Prostate gland (tissue), 2 donors: ENCODE data around the gene ZNF804A. TPM values are rescaled to one million over a fixed set of nuclear protein-coding genes. Genes with fewer than 3 reads are reported as not detected.
"Not testable (repeated sequence)": the region's sequence is repeated elsewhere in the genome, so short reads cannot be mapped to it uniquely, and the experiment has no call there.

Experiments
- DNase-seq: peaks from one replicate; pipeline ENCODE4 v3.0.0-alpha.2; 2019; ENCODE audit warnings: low spot score
- H3K27ac ChIP-seq, 2 donors: fragments of 200-600 bp; sonication (generic); 2 replicates each; pipeline ENCODE4 v1.5.1; 2017 to 2019
- H3K27me3 ChIP-seq: fragments of 200-600 bp; sonication (generic); replicated peaks from 2 replicates; pipeline ENCODE4 v1.5.1; 2019; ENCODE audit not compliant: insufficient read depth
- H3K36me3 ChIP-seq, 2 donors: fragments of 200-600 bp; sonication (generic); 1 replicate in 1 of 2; 2 replicates in 1 of 2; pipeline versions ENCODE4 v1.5.1 to v1.8.1; 2017 to 2019
- H3K4me1 ChIP-seq: fragments of 200-600 bp; sonication (generic); replicated peaks from 2 replicates; pipeline ENCODE4 v1.5.1; 2019
- H3K4me3 ChIP-seq, 2 donors: fragments of 200-600 bp; sonication (generic); 2 replicates each; pipeline ENCODE4 v1.5.1; 2017 to 2019
- H3K9me3 ChIP-seq: fragments of 200-600 bp; sonication (generic); 2 replicates; pipeline ENCODE4 v1.5.1; 2017
- POLR2A ChIP-seq: fragments of 450-650 bp; IDR thresholded peaks from one replicate; pipeline ENCODE4 v1.6.1; 2016; ENCODE audit warnings: antibody characterized with exemption, mild to moderate bottlenecking
- POLR2AphosphoS5 ChIP-seq: sonication (generic); formaldehyde crosslinking; IDR thresholded peaks from one replicate; pipeline ENCODE4 v1.6.1; 2017; ENCODE audit warnings: antibody characterized with exemption
- WGBS: methylation state at CpG from one replicate; pipeline ENCODE4 v1.1.5; 2018; 5-methylcytosine and 5-hydroxymethylcytosine counted together
- intact Hi-C: fragments of 100-400 bp; cut with DNase I; formaldehyde crosslinking; loops from one replicate; pipeline ENCODE4 v1.14.2; 2022
- total RNA-seq, 2 donors: library from RNA; depleted of rRNA; stranded (reverse); fragments of >200 nt; gene quantifications; one replicate each; pipeline ENCODE4 v1.1.0, GENCODE V29; 2016
- TF ChIP-seq, protein P1 (sequence below), 4 experiments: fragments of 200-600 bp in 2 of 4; fragments of 450-650 bp in 2 of 4; sonication (generic) in 2 of 4; IDR thresholded peaks; 1 replicate in 3 of 4; 2 replicates in 1 of 4; pipeline ENCODE4 v1.5.1; 2016 to 2019; ENCODE audit warnings: antibody characterized with exemption in 4 of 4, mild to moderate bottlenecking in 2 of 4, moderate library complexity in 2 of 4

Gene ZNF804A
- total RNA-seq, 2 donors from 2014 or later = 0.41 to 0.80 TPM

- no peak overlapping the region for H3K4me3 ChIP-seq
- TF ChIP-seq POLR2A (no peak), POLR2AphosphoS5 (no peak)
- TF ChIP-seq, protein P1, sequence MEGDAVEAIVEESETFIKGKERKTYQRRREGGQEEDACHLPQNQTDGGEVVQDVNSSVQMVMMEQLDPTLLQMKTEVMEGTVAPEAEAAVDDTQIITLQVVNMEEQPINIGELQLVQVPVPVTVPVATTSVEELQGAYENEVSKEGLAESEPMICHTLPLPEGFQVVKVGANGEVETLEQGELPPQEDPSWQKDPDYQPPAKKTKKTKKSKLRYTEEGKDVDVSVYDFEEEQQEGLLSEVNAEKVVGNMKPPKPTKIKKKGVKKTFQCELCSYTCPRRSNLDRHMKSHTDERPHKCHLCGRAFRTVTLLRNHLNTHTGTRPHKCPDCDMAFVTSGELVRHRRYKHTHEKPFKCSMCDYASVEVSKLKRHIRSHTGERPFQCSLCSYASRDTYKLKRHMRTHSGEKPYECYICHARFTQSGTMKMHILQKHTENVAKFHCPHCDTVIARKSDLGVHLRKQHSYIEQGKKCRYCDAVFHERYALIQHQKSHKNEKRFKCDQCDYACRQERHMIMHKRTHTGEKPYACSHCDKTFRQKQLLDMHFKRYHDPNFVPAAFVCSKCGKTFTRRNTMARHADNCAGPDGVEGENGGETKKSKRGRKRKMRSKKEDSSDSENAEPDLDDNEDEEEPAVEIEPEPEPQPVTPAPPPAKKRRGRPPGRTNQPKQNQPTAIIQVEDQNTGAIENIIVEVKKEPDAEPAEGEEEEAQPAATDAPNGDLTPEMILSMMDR (IDR thresholded peaks at IDR 0.05) = no peak
- H3K9me3 ChIP-seq = no peaks in the 10 kb centered on the region
- H3K27ac ChIP-seq = no peak overlapping the region
- 71% methylated on average over 1 of the region's 1 CpG for WGBS
- no peaks in the 10 kb centered on the region for H3K4me1 ChIP-seq
- no peaks in the 10 kb centered on the region for H3K36me3 ChIP-seq
- no peaks in the 10 kb centered on the region for H3K27me3 ChIP-seq
- DNase-seq = no peak
- intact Hi-C loops = no loop called here
Observed at GRCh38 chr2:184879671-184880070, 281.3 kb downstream of the ZNF804A start.

DNA sequence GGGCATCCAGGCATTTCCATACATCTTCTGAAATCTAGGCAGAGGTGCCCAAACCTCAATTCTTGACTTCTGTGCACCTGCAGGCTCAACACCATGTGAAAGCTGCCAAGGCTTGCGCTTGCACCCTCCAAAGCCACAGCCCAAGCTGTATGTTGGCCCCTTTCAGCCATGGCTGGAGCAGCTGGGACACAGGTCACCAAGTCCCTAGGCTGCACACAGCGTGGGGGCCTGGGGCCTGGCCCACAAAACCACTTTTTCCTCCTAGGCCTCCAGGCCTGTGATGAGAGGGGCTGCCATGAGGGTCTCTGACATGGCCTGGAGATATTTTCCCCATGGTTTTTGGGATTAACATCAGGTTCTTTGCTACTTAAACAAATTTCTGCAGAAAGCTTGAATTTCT is 288.3 kb downstream of the ZNF804A start:
- intact Hi-C loops, H3K27me3 ChIP-seq, H3K4me3 ChIP-seq, H3K4me1 ChIP-seq, H3K36me3 ChIP-seq, H3K9me3 ChIP-seq, DNase-seq, H3K27ac ChIP-seq: not testable (repeated sequence)
- WGBS = 89% methylated on average over 2 of the region's 2 CpGs

GRCh38 chr2:184890311-184890710 is 292.0 kb downstream of the ZNF804A start:
- H3K4me1 ChIP-seq = no peaks in the 10 kb centered on the region
- no peak overlapping the region for H3K4me3 ChIP-seq
- H3K9me3 ChIP-seq = no peaks in the 10 kb centered on the region
- no peaks in the 10 kb centered on the region for H3K27me3 ChIP-seq
- H3K36me3 ChIP-seq = no peaks in the 10 kb centered on the region
- DNase-seq = no peak
- intact Hi-C loops = no loop called here
- H3K27ac ChIP-seq = no peak overlapping the region
- TF ChIP-seq, protein P1 (IDR thresholded peaks at IDR 0.05) = no peak
- no peak for TF ChIP-seq POLR2AphosphoS5
- TF ChIP-seq POLR2A = no peak

GRCh38 chr2:184904991-184905390 is 306.7 kb downstream of the ZNF804A start:
- WGBS = 79% methylated on average over 1 of the region's 1 CpG
- H3K9me3 ChIP-seq = no peaks in the 10 kb centered on the region
- no peak overlapping the region for H3K27ac ChIP-seq
- H3K27me3 ChIP-seq = no peaks in the 10 kb centered on the region
- intact Hi-C loops = no loop called here
- no peaks in the 10 kb centered on the region for H3K36me3 ChIP-seq
- TF ChIP-seq POLR2A = no peak
- TF ChIP-seq POLR2AphosphoS5 = no peak
- TF ChIP-seq, protein P1 (IDR thresholded peaks at IDR 0.05) = no peak
- no peak overlapping the region for H3K4me3 ChIP-seq
- DNase-seq = no peak
- no peaks in the 10 kb centered on the region for H3K4me1 ChIP-seq

- Histone ChIP-seq H3K9me3 (no peaks in the 10 kb centered on the region), H3K27me3 (no peaks in the 10 kb centered on the region), H3K4me3 (no peak overlapping the region), H3K27ac (no peak overlapping the region), H3K36me3 (no peaks in the 10 kb centered on the region), H3K4me1 (no peaks in the 10 kb centered on the region)
- DNase-seq = no peak
- intact Hi-C loops = no loop called here
- TF ChIP-seq, protein P1 (IDR thresholded peaks at IDR 0.05) = no peak
- TF ChIP-seq POLR2AphosphoS5 = no peak
- TF ChIP-seq POLR2A = no peak
- 92% methylated on average over 4 of the region's 4 CpGs for WGBS
Observed at GRCh38 chr2:184906160-184906559, 307.8 kb downstream of the ZNF804A start.
